Neural crest cell (in vitro differentiated cells): ENCODE measurements around the gene CELA3A. TPM values are rescaled to one million over a fixed set of nuclear protein-coding genes. Genes with fewer than 3 reads are reported as not detected.

ENCODE experiments used
- DNase-seq: peaks from one replicate; pipeline ENCODE4 v3.0.0; 2021; ENCODE audit warnings: low read depth, mixed read lengths, low spot score
- H3K27ac Mint-ChIP-seq: one replicate; pipeline ENCODE4 v1.8.0; 2021; ENCODE audit warnings: mild to moderate bottlenecking, mixed read lengths; ENCODE audit not compliant: unreplicated experiment
- H3K27me3 Mint-ChIP-seq: 2 replicates; pipeline ENCODE4 v1.8.0; 2021; ENCODE audit warnings: low read depth, mild to moderate bottlenecking, mixed read lengths
- H3K36me3 Mint-ChIP-seq: 2 replicates; pipeline ENCODE4 v1.8.0; 2021; ENCODE audit warnings: low read depth, mild to moderate bottlenecking, mixed read lengths
- H3K4me1 Mint-ChIP-seq: 2 replicates; pipeline ENCODE4 v1.8.0; 2021; ENCODE audit warnings: mixed read lengths
- H3K4me3 Mint-ChIP-seq: one replicate; pipeline ENCODE4 v1.8.0; 2021; ENCODE audit warnings: mild to moderate bottlenecking, mixed read lengths
- H3K9me3 Mint-ChIP-seq: 2 replicates; pipeline ENCODE4 v1.8.0; 2021; ENCODE audit warnings: mixed read lengths
- total RNA-seq: library from RNA; stranded (reverse); gene quantifications from 2 replicates; pipeline ENCODE4 v1.2.1, GENCODE V29; 2021
- TF ChIP-seq, protein P1 (sequence below): fragments of 200-600 bp; sonication (generic); conservative IDR thresholded peaks from 2 replicates; pipeline ENCODE4 v1.5.0; 2021; ENCODE audit warnings: antibody characterized with exemption, mild to moderate bottlenecking

Gene CELA3A
- total RNA-seq, 1 donor from 2014 or later: not detected

DNA sequence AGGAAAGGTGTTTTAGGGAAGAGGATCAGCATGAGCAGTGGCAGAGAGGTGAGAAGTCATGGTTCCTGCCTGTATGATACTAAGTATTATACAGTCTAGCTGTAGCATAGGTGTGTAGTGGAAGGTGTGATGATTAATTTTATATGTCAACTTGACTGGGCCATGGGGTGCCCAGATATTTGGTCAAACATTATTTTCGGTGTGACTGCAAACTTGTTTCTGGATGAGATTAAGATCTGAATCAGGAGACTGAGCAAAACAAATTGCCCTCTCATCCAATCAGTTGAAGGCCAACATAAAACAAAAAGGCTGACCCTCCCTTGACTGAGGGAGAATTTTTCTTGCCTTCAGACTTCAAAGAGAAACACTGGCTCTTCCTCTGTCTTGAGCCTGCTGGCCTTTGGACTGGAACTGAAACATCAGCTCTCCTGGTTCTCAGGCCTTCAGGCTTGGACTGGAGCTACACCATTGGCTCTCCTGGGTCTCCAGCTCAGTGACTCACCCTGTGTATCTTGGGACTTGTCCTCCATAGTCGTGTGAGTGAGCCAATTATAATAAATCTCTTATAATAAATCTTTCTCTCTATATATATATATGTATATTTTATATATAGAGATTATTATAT is 44.3 kb downstream of the CELA3A start:
- Mint-ChIP-seq H3K27me3 (peaks cover 3% of the 10 kb centered on the region), H3K9me3 (no peaks in the 10 kb centered on the region), H3K4me1 (no peaks in the 10 kb centered on the region), H3K27ac (no peak overlapping the region), H3K4me3 (no peak overlapping the region), H3K36me3 (no peaks in the 10 kb centered on the region)
- TF ChIP-seq, protein P1, sequence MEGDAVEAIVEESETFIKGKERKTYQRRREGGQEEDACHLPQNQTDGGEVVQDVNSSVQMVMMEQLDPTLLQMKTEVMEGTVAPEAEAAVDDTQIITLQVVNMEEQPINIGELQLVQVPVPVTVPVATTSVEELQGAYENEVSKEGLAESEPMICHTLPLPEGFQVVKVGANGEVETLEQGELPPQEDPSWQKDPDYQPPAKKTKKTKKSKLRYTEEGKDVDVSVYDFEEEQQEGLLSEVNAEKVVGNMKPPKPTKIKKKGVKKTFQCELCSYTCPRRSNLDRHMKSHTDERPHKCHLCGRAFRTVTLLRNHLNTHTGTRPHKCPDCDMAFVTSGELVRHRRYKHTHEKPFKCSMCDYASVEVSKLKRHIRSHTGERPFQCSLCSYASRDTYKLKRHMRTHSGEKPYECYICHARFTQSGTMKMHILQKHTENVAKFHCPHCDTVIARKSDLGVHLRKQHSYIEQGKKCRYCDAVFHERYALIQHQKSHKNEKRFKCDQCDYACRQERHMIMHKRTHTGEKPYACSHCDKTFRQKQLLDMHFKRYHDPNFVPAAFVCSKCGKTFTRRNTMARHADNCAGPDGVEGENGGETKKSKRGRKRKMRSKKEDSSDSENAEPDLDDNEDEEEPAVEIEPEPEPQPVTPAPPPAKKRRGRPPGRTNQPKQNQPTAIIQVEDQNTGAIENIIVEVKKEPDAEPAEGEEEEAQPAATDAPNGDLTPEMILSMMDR: no peak
- no peak for DNase-seq

DNA sequence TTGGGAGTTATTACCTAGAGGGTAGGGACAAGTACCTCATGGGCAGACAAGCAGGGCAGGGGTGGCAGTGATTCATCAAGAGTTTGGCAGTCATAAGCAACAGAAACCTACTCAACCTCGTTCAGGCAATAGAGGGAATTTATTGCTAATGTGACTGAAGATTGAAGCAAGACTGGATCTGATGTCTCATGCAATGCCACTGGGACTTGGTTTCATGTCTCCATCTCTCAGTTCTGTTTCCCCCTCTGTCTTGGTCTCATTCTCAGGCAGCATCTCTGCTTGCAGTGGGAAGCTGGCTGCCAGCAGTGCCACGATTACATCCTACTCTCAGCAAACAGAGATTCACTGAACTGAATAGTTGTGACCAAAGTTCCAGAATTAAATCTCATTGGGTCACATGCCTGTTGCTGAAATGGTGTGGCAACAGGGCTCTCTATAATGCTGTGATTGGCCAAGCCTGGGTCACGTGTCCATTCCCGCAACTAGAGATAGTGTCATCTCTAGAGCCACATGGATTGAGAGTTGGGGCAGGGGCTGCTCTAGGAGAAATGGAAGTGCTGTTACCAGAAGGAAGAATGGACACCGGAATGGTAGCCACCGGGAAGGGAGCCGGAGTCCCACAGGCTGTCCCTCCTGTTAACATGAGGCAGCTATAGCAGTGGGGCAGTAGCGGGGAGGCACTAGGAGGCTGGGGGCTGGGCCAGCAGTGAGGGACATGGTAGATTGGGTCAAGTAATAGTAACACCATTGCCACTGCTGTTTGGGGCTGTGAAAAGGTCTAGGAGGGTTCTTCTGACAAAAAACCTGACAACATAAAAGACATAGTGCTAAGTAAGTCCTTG is 47.1 kb downstream of the CELA3A start:
- DNase-seq: no peak
- Mint-ChIP-seq H3K4me3 (peak overlapping the region; percentile 58), H3K36me3 (no peaks in the 10 kb centered on the region), H3K4me1 (no peaks in the 10 kb centered on the region), H3K27ac (no peak overlapping the region), H3K9me3 (no peaks in the 10 kb centered on the region), H3K27me3 (peaks cover 3% of the 10 kb centered on the region)
- TF ChIP-seq, protein P1: no peak

DNA sequence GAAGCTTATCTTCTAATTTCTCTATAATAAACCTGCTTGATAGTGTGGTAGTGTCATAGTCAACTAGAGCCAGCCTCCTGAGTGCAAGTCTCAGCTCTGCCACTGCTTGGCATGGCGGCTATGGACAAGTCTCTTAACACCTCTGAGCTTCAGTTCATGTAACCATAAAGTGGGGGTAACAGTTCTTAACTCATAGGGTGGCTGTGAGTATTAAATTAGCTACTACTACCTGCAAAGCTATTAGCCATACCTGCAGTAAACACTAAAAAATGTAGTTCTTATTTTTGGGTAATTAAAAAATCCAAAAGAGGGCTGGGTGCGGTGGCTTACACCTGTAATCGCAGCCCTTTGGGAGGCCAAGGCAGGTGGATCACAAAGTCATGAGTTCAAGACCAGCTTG is 48.9 kb downstream of the CELA3A start:
- Mint-ChIP-seq H3K4me3 (peak overlapping the region; percentile 73), H3K4me1 (peaks cover 10% of the 10 kb centered on the region), H3K27me3 (peaks cover 3% of the 10 kb centered on the region), H3K27ac (no peak overlapping the region), H3K9me3 (no peaks in the 10 kb centered on the region), H3K36me3 (no peaks in the 10 kb centered on the region)
- TF ChIP-seq, protein P1: no peak
- DNase-seq: no peak

DNA sequence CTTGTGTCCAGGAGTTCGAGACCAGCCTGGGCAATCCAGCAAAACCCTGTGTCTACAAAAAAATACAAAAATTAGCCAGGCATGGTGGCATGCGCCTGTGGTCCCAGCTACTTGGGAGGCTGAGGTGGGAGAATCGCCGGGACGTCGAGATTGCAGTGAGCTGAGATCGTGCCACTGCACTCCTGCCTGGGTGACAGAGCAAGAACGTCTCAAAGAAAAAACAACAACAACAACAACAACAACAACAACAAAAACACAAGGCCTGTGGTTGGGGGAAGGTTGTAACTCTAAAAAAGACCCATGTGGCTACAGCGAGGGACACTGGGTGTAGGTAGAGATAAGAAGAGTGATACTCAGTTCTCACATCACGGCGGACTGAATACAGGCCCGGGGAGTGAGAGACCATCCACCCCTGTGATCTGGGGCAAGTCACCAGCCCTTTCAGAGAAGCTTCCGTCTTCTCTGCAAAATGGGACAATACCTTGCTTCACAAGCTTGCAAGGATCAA is 50.2 kb downstream of the CELA3A start:
- no peaks in the 10 kb centered on the region for H3K9me3 Mint-ChIP-seq
- peak overlapping the region; percentile 88 for H3K4me3 Mint-ChIP-seq
- DNase-seq: no peak
- peaks cover 22% of the 10 kb centered on the region for H3K4me1 Mint-ChIP-seq
- H3K27ac Mint-ChIP-seq: peak overlapping the region; percentile 35
- no peaks in the 10 kb centered on the region for H3K36me3 Mint-ChIP-seq
- peaks cover 3% of the 10 kb centered on the region for H3K27me3 Mint-ChIP-seq
- TF ChIP-seq, protein P1: no peak

DNA sequence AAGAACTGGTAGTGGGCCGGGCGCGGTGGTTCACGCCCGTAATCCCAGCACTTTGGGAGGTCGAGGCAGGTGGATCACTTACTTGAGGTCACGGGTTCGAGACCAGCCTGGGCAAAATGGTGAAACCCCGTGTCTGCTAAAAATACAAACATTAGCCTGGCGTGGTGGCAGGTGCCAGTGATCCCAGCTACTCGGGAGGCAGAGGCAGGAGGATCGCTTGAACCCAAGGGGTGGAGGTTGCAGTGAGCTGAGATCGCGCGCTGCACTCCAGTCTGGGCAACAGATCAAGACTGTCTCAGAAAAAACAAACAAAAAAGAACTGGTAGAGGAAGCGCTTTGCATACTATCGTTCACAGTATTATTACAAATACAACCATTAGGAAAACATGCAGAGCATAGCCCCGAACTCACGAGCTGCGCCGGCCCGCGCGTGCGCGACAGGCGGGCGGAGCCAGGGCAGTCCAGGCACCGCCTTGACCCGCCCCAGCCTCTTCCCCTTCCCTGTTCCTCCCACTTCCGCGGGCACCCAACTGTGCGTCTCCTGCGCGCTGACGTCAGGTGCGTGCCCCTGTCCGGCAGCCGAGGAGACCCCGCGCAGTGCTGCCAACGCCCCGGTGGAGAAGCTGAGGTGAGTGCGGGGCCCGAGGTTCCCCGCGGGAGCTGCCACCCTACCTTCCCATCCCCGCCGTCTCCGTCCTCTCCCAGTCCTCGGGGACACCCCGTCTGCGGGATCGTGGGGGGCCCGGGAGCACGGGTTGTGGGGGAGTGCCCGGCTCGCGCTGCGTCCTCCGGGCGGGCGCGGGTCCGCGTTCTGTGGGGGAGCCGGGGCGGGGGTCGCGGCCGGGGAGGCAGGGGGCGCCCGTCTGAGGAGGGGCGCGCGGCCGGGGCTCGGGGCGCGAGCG is 50.9 kb downstream of the CELA3A start, which contains the start of gene CDC42:
TSS of gene CDC42 (plus strand) at position 595 of the 902 bp plus-strand sequence. CDS start 25,770 bp downstream, outside the sequence.
- Mint-ChIP-seq H3K36me3 (peaks cover 6% of the 10 kb centered on the region), H3K4me3 (peak within 1 kb of the TSS; percentile 96)

More for the DNA sequence above, 50.9 kb downstream of the CELA3A start, which contains the start of gene CDC42:
- TF ChIP-seq, protein P1: no peak
- Mint-ChIP-seq H3K4me1 (peaks cover 28% of the 10 kb centered on the region), H3K9me3 (no peaks in the 10 kb centered on the region), H3K27ac (peak within 1 kb of the TSS; percentile 99), H3K27me3 (peaks cover 3% of the 10 kb centered on the region)
- DNase-seq: peak; percentile 95
